WTC11 (cell line): ENCODE results near the gene CAMK2D.

Experiments
- FOXJ3 ChIP-seq: sonication (generic); formaldehyde crosslinking; IDR thresholded peaks from 2 replicates; pipeline ENCODE4 v1.9.0; 2021; ENCODE audit warnings: missing genetic modification reagents, mild to moderate bottlenecking, borderline replicate concordance
- JUN ChIP-seq: sonication (generic); formaldehyde crosslinking; IDR thresholded peaks from 2 replicates; pipeline ENCODE4 v1.8.0; 2023; ENCODE audit warnings: mild to moderate bottlenecking, missing genetic modification reagents
- NR3C1 ChIP-seq: sonication (generic); formaldehyde crosslinking; conservative IDR thresholded peaks from 2 replicates; pipeline ENCODE4 v1.8.1; 2023; ENCODE audit warnings: low read depth, mild to moderate bottlenecking, missing genetic modification reagents
- PREB ChIP-seq: sonication (generic); formaldehyde crosslinking; IDR thresholded peaks from 2 replicates; pipeline ENCODE4 v1.8.1; 2022; ENCODE audit warnings: mild to moderate bottlenecking, missing genetic modification reagents, moderate library complexity, borderline replicate concordance
- TF ChIP-seq, protein P1 (sequence below): fragments of 200-600 bp; IDR thresholded peaks from 2 replicates; pipeline ENCODE4 v1.8.0; 2022; ENCODE audit warnings: antibody characterized with exemption
- TF ChIP-seq, protein P2 (sequence below): sonication (generic); formaldehyde crosslinking; IDR thresholded peaks from 2 replicates; pipeline ENCODE4 v1.8.0; 2022; ENCODE audit warnings: mild to moderate bottlenecking, missing genetic modification reagents
- TF ChIP-seq, protein P3 (sequence below): sonication (generic); formaldehyde crosslinking; IDR thresholded peaks from 2 replicates; pipeline ENCODE4 v1.8.0; 2022; ENCODE audit warnings: mild to moderate bottlenecking, missing genetic modification reagents

GRCh38 chr4:113574636-113575103 is 186.9 kb downstream of the CAMK2D start:
- TF ChIP-seq, protein P1, sequence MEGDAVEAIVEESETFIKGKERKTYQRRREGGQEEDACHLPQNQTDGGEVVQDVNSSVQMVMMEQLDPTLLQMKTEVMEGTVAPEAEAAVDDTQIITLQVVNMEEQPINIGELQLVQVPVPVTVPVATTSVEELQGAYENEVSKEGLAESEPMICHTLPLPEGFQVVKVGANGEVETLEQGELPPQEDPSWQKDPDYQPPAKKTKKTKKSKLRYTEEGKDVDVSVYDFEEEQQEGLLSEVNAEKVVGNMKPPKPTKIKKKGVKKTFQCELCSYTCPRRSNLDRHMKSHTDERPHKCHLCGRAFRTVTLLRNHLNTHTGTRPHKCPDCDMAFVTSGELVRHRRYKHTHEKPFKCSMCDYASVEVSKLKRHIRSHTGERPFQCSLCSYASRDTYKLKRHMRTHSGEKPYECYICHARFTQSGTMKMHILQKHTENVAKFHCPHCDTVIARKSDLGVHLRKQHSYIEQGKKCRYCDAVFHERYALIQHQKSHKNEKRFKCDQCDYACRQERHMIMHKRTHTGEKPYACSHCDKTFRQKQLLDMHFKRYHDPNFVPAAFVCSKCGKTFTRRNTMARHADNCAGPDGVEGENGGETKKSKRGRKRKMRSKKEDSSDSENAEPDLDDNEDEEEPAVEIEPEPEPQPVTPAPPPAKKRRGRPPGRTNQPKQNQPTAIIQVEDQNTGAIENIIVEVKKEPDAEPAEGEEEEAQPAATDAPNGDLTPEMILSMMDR = no peak
- TF ChIP-seq, protein P2, sequence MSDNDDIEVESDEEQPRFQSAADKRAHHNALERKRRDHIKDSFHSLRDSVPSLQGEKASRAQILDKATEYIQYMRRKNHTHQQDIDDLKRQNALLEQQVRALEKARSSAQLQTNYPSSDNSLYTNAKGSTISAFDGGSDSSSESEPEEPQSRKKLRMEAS (CRISPR knock-in tag) = no peak
- TF ChIP-seq, protein P3, sequence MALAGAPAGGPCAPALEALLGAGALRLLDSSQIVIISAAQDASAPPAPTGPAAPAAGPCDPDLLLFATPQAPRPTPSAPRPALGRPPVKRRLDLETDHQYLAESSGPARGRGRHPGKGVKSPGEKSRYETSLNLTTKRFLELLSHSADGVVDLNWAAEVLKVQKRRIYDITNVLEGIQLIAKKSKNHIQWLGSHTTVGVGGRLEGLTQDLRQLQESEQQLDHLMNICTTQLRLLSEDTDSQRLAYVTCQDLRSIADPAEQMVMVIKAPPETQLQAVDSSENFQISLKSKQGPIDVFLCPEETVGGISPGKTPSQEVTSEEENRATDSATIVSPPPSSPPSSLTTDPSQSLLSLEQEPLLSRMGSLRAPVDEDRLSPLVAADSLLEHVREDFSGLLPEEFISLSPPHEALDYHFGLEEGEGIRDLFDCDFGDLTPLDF (CRISPR knock-in tag) = no peak
- TF ChIP-seq NR3C1 (CRISPR knock-in tag) (no peak), PREB (CRISPR knock-in tag) (no peak), FOXJ3 (CRISPR knock-in tag) (no peak), JUN (CRISPR knock-in tag) (no peak)
